ENCODE measurements around the gene PAK1.
"Not testable (repeated sequence)": the region's sequence is repeated elsewhere in the genome, so short reads cannot be mapped to it uniquely, and the experiment has no call there.

The PAK1 gene

GRCh38 chr11:77300695-77301094, 173.2 kb downstream of the PAK1 start:
- no peak for DNase-seq

GRCh38 chr11:77300028-77300427, 173.9 kb downstream of the PAK1 start:
- not testable (repeated sequence) for DNase-seq

- no peak for DNase-seq
Observed at GRCh38 chr11:77299528-77299993, 174.3 kb downstream of the PAK1 start.

- peak in 1 of 5 experiments; percentile 20 for DNase-seq
Observed at GRCh38 chr11:77294040-77294439, 179.9 kb downstream of the PAK1 start.

- DNase-seq, result no peak
Observed at GRCh38 chr11:77289737-77290136, 184.2 kb downstream of the PAK1 start.

- DNase-seq, result no peak
Observed at GRCh38 chr11:77287615-77288273, 186.2 kb downstream of the PAK1 start.

- DNase-seq, result no peak
Observed at GRCh38 chr11:77287136-77287535, 186.8 kb downstream of the PAK1 start.

- DNase-seq, result no peak
Observed at GRCh38 chr11:77284476-77285468, 189.1 kb downstream of the PAK1 start.

GRCh38 chr11:77283101-77283500, 190.8 kb downstream of the PAK1 start:
- DNase-seq, result no peak

GRCh38 chr11:77278595-77279506, 195.0 kb downstream of the PAK1 start:
- DNase-seq, result no peak

GRCh38 chr11:77276271-77276670, 197.6 kb downstream of the PAK1 start:
- no peak for DNase-seq
